Stimulated activated CD4-positive, alpha-beta T cell treated with anti-CD3 and anti-CD28 coated beads, Interleukin-15, amount 100 ng/mL, for 1 hour (primary cell): Measurements from ENCODE around the gene BICDL2.

Experiments used
- DNase-seq, 2 donors: peaks; one replicate each; pipeline ENCODE4 v3.0.0-alpha.2; 2020; ENCODE audit warnings: low read depth in 1 of 2, low spot score in 1 of 2

The BICDL2 gene

GRCh38 chr16:2986623-2987188 is 50.0 kb downstream of the BICDL2 start:
- DNase-seq: no peak

- no peak for DNase-seq
These were observed 50.8 kb downstream of the BICDL2 start for GRCh38 chr16:2985893-2986355.

GRCh38 chr16:2985462-2985861 is 51.3 kb downstream of the BICDL2 start:
- no peak for DNase-seq

- DNase-seq: peak; percentile 49 to 60
These were observed 53.0 kb downstream of the BICDL2 start for GRCh38 chr16:2983706-2984136.

- no peak for DNase-seq
These were observed 54.3 kb downstream of the BICDL2 start for GRCh38 chr16:2982402-2982801.

GRCh38 chr16:2981899-2982250 is 54.9 kb downstream of the BICDL2 start:
- no peak for DNase-seq

- DNase-seq: no peak
These were observed 55.4 kb downstream of the BICDL2 start for GRCh38 chr16:2981177-2981898.

GRCh38 chr16:2980227-2981176 is 56.2 kb downstream of the BICDL2 start, which contains the start of gene PKMYT1:
PKMYT1 (minus strand) TSS chr16:2980446; CDS start chr16:2979657, 789 bp downstream.
- DNase-seq: peak; percentile 93 to 95

GRCh38 chr16:2979669-2980226 is 57.0 kb downstream of the BICDL2 start:
- DNase-seq: no peak
